ENCODE data around the gene TANGO2. TPM values are rescaled to one million over a fixed set of nuclear protein-coding genes. Genes with fewer than 3 reads are reported as not detected.

TANGO2 gene
- total RNA-seq, 1 experiment from 2014 or later: 14.6 TPM

DNA sequence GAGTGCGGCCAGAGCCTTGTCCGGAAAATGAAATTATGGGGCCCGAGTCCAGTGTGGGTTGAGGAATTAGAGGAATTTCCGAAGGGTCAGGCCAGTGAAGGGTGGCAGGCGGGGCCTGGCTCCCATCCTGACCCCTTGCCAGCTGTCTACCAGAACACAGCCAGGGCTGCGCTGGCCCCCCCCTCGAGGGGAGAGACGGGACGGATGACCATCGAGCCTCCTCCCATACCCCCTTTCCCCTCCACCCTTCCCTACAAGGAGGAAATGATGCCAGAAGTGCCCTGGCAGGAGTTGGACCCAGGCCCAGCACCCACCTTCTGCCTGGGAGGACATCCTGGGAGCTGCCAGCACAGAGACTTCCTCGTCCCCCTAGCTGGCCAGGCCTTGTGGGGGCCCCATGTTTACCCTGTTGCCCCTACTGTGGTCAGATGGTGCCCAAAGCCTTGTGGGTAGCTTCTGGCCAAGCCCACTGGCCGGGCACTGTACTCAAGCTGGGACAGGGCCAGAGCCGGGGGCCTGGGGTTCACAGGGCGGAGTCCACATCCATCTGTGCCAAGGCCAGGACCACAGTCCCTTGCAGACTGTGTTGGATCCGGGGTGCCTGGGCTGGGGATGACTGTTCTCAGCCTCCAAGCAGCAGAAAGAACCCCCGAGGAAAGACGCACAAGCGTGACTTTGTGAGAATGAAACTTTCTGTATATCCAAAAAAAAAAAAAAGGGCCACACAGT, 25.1 kb upstream of the TANGO2 start:
- no CpG with 5 or more reads among the region's 18 CpGs for WGBS (ENCODE audit: extremely low coverage, insufficient read length, low lambda C conversion rate)
- H3K9ac ChIP-seq (ENCODE audit: extremely low read depth, insufficient read length, low read length): no peak overlapping the region
- peaks cover 6% of the 10 kb centered on the region; the same call in 1 of the 2 replicates for H3K4me1 ChIP-seq (ENCODE audit: insufficient read depth, low read length)
- H3K9me3 Mint-ChIP-seq: no peaks in the 10 kb centered on the region; a peak in 1 of 5 replicates
- H3K27ac ChIP-seq (ENCODE audit: insufficient read length, low read depth, low read length): no peak overlapping the region
- no peak overlapping the region for H3K18ac ChIP-seq (ENCODE audit: insufficient read length, low read depth, low read length)
- H3K79me1 ChIP-seq (ENCODE audit: insufficient read depth, low read depth, low read length, poor library complexity, severe bottlenecking): no peaks in the 10 kb centered on the region
- H2BK120ac ChIP-seq (ENCODE audit: low read depth, low read length, poor library complexity, severe bottlenecking): no peak overlapping the region
- no peak overlapping the region for H2BK12ac ChIP-seq (ENCODE audit: insufficient read length, low read depth, low read length)
- no peaks in the 10 kb centered on the region for H3K9me3 ChIP-seq (ENCODE audit: control insufficient read depth, low read depth, low read length)
- H3K14ac ChIP-seq (ENCODE audit: insufficient read depth, low read length): no peak overlapping the region
- no peak overlapping the region for H2BK20ac ChIP-seq (ENCODE audit: low read depth, low read length, poor library complexity, severe bottlenecking)
- H3K79me2 ChIP-seq (ENCODE audit: insufficient read depth, low read length): no peaks in the 10 kb centered on the region
- no peaks in the 10 kb centered on the region for H3K27me3 ChIP-seq (ENCODE audit: insufficient read depth, low read length)
- no peaks in the 10 kb centered on the region for H4K20me1 ChIP-seq (ENCODE audit: control insufficient read depth, insufficient read depth, insufficient read length)
- no peak overlapping the region for H2AK5ac ChIP-seq (ENCODE audit: insufficient read length, low read length)
- no peak overlapping the region for H3K4me2 ChIP-seq (ENCODE audit: insufficient read depth, insufficient read length, low read length)
- H2AFZ ChIP-seq (ENCODE audit: low read length): no peak overlapping the region
- H4K5ac ChIP-seq (ENCODE audit: insufficient read length, low read depth, low read length): no peak overlapping the region
- no peak overlapping the region for H3K23ac ChIP-seq (ENCODE audit: insufficient read length, low read depth, low read length)
- H3K56ac ChIP-seq (ENCODE audit: insufficient read length, low read depth, low read length): no peak overlapping the region
- H3K27me3 Mint-ChIP-seq (ENCODE audit: low read depth): no peaks in the 10 kb centered on the region; the same call in 1 of the 2 replicates
- DNase-seq: no peak
- peaks cover 21 to 29% of the 10 kb centered on the region in 2 experiments for H3K4me1 Mint-ChIP-seq
- H4K91ac ChIP-seq (ENCODE audit: insufficient read length, low read depth, low read length): no peak overlapping the region
- H4K8ac ChIP-seq (replicated peaks; ENCODE audit: insufficient read length, low read depth, low read length): no peak overlapping the region
- no peak overlapping the region for H2BK5ac ChIP-seq (ENCODE audit: insufficient read length, low read length)
- no peak overlapping the region for H3K4ac ChIP-seq (ENCODE audit: low read depth, low read length)
- no peak for TF ChIP-seq CTCF (conservative IDR thresholded peaks at IDR 0.05)
- H2BK15ac ChIP-seq (ENCODE audit: low read depth, low read length): no peak overlapping the region
- no peak overlapping the region for H3T11ph ChIP-seq (ENCODE audit: low read length)
- no peak overlapping the region for H3K4me3 Mint-ChIP-seq
- no peaks in the 10 kb centered on the region for H3K36me3 Mint-ChIP-seq (ENCODE audit: insufficient read depth in 1 of 3, low read depth in 3 of 3)
- no peak overlapping the region for H3K27ac Mint-ChIP-seq
- no peaks in the 10 kb centered on the region for H3K23me2 ChIP-seq (ENCODE audit: insufficient read length, low read depth, low read length, poor library complexity, severe bottlenecking)
